Embryonic facial prominence (tissue), 1 donor: Measurements from ENCODE around the gene SALL1.

ENCODE experiments used
- DNase-seq: peaks from one replicate; pipeline ENCODE4 v3.0.0-alpha.2; 2016; ENCODE audit errors: extremely low spot score

Gene SALL1

DNA sequence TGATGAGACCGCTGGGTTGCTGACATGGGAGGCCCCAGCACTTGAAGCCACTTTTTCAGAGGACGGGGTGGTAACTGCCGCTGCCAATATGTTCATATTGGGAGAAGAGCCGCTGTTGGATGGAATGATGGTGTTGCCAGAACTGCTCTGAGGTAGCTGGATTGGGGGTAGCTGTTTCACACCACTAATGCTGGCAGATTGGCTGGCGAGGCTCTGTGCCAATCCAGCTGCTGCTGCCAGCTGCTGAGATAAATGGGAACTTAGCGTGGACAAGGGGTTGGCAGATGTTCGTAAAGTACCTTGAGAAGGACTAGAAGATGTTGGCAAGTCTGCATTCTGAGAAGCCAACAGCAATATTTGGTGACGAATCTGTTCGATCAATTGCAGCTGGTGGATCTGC, 10.0 kb downstream of the SALL1 start:
- DNase-seq, result no peak

DNA sequence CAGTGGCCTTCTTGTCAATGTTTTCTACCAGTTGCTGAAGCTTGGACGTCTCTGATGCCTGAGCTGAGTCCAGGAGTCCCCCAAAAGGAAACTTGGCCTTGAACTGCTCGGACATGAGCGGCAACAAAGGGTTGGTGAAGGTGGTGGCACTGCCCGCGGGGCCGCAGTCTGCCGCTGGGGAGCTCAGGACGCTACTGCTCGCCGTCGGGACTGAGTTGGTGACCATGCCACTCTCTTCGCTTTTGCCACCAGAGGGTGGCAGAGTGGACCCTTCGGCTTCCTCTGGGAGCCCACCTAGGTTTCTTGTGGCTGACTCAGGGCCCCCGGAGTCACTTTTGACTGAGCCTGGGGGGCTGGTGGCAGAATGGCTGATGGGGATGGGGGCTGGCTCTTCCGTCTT, 11.0 kb downstream of the SALL1 start:
- no peak for DNase-seq

DNA sequence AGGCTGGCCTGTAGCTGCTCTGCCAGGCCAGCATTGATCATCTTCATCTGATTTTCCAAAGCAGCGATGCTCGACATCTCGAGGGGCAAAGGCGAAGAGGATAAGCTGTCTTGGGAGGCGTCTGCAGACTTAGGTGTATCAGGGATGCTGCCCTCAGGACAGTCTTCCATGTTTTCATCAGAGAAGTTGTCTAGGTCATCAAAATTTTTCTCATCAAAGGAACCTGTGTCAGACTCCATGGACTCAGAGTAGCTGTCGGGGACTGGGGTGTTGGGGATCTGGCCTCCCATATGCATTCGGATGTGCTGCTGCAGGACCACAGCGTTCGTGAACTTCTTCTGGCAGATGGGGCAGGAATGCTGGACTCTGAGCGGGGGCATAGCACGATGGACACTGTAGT, 11.5 kb downstream of the SALL1 start:
- no peak for DNase-seq

DNA sequence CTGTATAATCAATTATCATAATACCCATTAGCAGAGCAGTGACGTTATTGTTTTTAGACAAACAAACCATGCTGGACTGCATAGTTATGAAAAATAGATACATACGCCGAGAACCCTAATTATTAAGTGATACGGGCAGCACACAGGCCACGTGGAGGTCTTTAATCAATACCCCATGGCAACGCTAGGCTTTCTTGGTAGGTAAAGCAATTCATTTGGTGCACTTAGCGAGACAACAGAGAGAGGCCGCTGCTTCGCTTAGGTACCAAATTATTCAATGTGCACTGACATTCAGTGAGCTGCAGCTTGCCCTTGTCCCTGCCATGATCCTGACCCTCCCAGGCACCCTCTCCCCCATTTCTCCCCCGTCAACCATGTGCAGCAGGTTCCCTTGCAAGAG, 12.9 kb downstream of the SALL1 start:
- DNase-seq, result no peak

DNA sequence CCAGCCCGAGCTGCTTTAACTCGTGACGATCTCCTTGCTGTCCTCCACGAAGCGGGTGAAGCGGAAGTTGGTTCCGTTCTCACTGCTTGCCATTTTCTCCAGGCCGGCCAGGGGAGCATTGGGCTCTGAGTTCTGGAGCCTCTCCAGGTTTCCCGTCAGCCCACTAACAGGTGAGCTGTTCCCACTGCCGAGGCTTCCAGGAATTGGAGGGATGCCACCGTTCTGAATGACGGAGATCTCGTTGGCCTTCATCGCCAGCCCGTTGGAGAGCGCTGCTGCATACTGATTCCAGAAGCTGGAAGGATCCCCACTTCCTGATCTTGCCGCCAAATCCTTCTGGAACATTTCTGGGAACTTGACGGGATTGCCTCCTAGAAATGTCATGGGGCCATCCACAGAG, 14.0 kb downstream of the SALL1 start:
- DNase-seq, result no peak

DNA sequence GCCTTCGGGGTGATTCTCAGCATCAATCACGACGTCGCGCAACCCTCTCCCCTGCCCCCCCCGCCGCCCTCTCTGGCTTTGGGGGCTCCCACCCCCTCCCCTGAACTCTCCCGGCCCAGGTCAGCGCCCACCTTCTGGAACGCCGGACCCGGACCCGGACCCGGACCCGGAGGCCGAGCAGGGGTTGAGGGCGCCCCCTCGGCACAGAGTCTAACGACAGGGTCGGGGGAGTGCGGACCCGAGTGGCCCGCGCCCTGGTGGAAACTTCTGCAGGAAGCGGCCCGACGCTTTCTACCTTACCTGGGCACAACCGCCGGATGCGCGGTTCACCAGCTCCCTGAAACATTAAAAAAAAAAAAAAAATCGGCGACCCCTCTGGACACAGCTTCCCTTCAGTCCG, 16.2 kb downstream of the SALL1 start:
- no peak for DNase-seq

DNA sequence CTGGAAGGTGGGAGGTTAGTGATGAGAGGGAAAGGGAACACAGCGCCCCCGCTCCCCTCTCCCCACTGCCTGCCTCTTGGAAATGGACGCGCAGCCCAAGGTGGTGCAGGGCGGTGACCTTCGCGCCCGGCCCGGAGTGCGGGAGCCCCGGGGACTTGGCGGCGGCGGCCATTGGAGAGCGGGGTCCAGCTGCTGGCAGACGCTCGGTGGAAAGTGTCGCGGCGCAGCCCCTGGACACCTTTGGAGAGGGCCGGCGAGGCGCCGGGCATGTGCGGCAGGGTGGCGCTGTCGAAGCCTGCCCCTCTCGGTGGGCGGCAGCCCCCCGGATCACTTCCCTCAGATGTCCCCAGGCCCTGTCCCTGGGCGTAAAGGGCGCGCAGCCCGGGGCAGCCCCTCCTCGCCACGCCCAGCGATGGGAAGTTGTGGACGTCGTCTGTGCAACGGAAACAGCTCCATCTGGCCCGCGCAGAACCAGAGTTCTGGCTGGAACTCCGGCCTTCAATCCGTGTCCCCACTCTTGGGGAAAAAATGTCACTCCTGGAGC, 16.7 kb downstream of the SALL1 start:
- no peak for DNase-seq

DNA sequence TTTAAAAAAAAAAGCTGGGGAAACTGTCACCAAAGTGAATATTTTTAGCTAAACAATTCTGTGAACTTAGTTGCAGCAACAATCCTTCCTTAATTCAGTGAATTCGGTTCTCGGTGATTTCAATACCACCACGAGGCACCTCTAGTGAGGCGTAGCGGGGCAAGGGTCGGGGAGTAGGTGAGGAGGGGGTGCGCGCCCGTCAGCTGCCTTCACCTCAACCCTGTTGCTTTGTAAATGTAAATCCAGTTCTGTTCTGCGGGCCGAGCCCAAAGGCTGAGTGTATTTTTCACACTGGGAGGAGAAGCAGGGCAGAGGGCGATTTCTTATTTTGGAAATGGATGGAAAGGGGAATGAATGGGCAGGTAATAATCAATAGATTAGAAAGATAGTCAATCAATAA, 17.4 kb downstream of the SALL1 start:
- DNase-seq, result no peak

DNA sequence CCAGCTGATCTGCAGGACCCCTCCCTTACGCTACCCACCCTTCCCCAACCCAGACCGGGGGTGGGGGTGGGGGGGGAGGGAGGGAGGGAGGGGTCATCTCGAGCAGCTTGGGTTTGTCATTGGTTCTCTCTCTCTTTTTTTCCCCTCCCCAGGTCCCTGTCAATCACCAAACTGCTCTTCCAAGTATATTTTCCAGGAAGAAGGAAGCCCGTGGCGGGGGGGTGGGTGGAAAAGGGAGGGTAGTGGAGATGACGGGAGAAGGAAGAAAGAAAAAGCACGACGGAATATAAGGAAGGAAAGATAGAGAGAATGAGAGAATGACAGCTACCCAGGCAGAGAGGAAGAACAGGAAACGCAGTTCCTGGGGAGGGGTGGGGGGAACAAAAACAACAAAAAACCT, 17.9 kb downstream of the SALL1 start:
- no peak for DNase-seq

DNA sequence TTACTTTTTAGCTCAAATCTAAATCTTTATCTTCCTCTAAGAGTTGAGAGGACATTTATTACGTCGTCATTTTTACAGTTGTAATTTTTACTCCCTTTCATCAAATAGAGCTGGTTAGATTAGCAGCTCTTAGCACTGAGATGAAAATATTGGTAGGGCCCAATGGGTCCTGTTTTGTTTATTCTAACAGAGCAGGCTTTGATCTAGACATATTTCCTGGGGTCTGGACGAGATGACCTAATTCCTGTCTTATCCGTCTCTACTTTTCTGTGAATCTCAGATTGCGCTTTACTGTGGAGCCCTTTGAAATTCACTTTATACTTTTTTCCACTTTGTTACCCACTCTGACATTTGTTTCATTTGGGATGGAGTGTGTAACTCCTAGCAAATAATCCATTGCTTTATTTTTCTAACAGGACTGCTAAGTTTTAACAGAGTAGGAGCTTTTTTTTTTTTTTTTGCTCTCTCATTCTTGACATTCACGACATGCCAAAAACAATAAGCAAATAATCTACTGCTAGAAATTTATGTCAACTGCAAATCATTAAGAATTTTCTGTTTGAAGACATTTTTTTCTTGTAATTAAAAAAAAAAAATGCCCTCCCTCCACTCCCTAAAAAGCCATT, 18.5 kb downstream of the SALL1 start:
- DNase-seq, result no peak

DNA sequence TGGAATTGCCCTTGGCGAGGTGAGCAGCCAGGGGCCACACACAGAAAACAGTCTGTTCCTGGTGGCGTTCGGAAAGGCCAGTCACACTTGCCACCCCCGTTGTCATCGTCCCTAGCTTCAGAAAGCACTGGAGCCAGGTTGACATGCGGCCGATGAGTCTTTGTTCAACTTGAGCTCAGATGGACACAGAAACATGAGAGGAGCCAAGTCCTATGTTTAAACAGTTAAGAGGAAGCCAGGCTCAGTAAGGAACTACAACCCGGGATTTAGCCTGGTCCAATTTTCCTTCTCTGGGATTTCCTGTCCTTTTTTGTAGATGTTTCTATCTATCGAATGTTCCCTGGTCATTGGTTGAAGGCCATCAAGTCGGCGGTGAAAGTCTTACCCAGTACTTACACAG, 19.5 kb downstream of the SALL1 start:
- no peak for DNase-seq

DNA sequence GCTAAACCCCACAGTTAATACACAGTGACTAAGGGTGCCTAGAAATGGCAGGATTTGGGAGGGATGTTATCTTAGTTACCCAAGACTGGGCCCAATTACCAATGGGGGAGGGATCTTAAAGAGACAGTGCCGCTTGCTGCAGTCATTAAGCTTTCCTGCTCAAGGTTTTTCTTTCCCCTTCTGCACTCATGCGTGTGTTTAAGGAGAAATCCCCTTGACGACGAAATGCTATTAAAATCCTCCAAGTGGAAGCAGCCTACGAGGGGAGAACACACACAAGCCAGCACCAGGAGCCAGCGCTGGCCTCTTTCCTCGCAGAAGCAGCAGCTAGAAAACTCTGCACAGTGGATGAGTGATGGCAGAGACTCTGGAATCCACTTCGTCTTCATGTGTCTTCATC, 22.0 kb downstream of the SALL1 start:
- no peak for DNase-seq

DNA sequence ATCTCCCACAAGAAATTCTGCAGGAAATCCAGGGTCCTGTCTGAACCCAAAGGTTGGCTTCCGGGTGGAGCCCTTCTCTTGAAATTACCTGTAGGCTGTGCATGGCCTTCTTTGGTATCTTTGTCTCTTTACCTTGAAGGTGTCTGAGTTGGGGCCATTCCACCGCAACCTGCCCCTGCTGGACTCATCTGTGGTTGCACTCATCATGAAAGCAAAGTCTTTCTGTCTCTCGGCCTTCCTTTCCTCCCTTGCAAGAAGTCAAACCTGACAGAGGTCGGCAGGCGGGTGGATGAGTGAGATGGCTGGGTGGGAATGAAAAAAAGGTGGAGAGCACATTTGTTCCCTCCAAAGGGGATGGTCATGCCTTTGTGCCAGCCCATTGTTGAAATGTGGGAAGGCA, 25.1 kb downstream of the SALL1 start:
- no peak for DNase-seq

DNA sequence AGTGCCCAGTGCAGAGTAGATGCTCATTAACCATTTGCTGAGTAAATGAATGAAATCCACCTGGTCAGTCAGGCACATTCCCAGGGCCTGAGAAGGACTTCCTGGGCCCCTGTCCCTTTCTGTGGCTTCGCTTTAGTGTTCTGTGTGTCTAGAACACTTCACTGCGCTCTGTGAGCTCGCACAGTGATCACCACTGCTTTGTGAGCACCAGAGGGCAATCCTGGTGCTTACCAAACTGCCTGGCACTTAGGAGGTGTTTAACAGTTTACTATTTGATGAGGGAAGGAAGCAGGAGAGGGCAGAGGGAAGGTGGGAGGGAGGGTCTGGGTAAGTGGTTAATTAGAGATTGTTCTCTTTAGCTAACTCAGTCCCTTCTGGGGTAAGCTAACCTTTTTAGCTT, 26.2 kb downstream of the SALL1 start:
- DNase-seq, result no peak

DNA sequence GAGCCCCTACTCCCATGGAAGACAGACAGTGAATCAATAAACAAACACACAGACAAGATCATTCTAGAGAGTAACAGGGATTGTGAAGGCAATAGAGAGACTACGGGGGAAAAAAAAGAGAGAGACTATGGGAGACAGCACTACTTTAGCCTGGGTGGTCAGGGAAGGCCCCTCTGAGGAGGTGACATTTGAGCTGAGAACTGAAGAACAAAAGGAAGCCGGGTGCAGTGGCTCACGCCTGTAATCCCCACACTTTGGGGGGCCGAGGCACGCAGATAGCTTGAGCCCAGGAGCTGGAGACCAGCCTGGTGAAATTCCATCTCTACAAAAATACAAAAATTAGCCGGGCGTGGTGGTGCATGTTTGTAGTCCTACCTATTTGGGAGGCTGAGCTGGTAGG, 29.2 kb downstream of the SALL1 start:
- DNase-seq, result no peak

DNA sequence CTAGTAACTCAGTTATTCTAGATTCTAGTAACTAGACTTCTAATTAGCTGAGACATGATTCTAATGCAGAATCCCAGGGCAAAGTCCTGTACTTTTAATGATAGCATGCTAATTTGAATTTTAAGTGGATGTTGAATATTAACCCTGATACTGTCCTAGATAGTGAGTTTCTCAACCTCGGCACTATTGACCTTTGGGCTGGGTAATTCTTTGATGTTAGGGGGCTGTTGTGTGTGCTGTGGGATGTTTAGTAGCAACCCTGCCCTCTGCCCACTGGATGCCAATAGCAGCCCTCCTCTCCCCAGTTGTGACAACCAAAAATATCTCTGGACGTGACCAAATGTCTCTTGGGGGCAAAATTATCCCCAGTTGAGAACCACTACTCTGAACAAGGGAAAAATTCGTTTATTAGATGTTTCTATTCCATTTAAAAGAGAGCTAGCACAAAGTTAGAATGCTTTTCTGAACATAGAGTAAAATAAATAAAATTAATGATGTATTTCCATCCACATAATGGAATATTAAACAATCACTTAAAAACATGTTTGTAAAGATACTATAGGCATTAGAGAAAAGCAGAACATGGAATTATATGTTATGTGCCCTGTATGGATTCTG, 30.2 kb downstream of the SALL1 start:
- DNase-seq, result no peak

DNA sequence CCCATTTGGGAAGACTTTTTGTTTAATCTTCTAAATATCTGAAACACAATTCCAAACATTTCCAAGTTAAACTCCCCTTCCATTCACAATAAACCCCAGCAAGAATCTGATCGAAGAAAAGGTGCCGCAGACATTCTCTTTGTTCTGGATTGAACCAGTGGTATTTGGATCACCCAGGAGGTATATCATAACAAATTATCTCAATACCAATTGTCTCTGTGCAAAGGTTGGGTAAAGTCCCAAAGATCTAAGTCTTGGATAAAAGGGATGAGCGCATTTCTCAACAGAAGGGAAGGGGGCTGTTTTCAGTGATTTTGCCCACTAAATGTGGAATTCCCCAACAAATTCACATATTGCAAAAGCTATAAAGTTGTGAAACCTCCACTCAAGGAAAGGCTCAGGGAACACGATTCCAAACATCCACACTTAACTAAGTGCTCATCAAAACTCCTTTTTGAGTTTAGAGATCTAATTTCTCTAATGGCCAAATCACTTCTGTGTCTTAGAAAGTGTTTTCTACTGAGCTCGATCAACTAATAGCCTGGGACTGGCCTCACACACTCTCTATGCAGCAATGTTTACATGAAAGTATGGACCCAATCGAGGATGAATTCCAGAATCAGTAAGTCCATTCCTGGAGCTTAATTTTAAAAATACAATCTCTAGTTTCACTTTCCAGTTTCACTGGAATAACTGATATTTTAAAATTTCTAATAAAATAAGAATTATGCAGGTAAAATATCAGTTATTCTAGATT, 30.9 kb downstream of the SALL1 start:
- DNase-seq, result no peak

DNA sequence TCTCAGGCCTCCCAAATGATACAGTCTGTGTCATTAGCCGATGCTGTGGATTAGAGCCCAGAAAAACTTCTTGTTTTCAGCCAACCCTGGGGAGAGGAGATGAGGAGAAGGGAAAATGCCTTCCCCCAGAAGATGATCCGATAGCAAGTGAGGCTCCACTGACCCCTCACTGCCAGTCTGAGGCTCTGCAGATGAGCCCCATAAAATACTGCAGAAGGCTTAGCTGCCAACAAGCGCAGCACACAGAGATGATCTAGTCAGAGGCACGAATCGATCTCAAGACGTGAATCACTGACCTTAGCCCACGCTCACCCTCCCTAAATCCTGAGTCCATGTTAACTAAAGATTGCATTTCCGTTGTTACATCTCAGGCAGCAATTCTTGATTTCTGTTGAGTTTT, 31.5 kb downstream of the SALL1 start:
- no peak for DNase-seq

DNA sequence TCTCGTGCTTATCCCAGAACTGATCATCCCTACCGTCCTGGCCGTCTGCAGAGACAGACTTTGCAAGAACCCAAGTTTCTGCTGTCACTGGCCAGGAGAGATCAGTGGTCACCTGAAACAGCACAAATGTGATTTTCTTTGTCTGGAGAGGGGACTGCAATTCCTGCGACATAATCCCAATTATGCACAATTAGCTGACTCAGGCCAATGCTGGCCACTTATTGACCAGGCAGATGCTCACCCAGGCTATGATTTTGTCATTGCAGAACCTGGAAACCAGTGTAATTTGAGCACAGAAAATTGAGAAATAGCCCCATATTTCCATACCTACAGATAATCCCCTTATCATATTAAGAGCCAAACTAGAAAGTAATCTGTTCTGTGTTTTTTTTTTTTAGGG, 34.7 kb downstream of the SALL1 start:
- DNase-seq, result no peak

DNA sequence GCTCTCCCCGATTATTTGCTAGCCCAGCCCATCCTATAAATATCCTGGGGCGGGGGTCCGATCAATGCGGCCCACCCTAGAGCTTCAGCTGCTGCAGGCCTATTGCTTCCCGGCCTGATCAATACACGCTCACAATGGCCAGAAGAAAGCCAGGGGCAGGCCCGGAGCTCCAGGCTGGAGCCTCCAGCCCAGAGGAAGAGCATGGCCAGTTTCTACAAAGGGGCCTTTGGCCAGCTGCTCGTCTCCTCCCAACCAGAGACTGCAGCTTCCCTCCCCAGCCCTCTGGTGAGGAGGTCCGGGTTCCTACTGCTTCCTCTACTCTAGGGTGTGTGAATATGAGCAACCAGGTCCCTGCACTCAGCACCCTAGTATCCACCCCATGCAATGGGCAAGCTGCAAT, 36.7 kb downstream of the SALL1 start:
- DNase-seq, result no peak

DNA sequence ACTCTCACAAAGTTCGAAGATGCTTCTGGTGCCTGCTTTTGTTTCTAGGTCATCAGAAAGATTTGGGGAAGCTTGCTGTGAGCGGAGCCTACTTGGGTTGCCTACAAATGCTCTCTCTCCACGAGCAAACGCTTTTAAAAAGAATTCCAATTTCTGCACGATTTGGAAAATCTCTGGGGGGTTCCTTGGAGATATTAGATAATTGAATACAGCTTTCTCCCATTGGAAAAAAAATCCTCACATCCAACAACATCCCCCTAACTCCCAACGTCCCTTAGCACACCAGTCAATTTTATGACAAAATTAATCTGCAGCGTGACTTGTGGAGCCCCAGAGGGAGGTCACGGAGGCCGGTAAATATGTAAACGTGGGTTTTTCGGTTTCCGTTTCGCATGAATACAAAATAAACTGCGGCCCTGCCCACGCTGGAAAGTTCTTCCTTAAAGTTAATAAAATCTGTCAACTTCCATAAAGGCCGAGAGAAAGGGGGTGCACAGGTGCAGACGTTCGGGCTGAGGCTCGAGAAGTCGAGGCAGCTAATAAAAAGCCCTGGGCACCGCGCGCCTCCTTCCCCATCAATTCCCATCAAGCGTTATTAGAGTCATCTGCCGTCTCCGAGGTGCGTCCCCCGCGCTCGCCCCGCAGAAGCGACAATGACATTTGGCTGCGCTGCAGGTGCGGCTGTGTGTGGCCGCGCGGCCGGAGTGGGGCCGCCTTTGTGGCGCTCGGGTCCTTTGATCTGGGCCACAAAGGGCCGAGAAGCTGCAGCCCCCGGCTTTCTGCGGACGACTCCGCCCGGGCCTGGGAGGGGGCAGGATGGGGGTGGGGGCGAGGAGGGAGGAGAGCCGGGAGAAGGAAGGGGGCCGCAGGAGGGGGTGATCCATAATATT, 37.6 kb downstream of the SALL1 start:
- DNase-seq, result no peak

DNA sequence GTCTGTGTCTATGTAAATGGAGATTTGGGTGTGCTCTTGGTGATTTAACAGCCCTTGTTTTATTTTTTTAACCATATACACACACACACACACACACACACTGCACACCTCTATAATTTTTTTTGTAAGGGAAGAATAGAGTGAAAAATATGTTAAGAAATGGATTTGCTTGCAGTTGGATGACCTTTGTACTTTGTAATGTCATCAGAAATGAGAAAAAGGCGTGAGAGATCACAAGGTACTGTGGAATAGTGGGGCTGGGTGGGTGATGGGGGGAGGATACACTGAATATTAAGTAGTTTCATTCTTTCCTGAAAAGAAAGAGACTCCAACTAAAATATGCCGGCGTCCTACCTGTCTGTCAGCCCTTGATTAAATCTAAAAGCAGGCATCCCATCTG, 38.7 kb downstream of the SALL1 start:
- DNase-seq, result no peak
